Bronchial epithelial cell (primary cell): ENCODE data around the gene CTDSP2. TPM values are rescaled to one million over a fixed set of nuclear protein-coding genes. Genes with fewer than 3 reads are reported as not detected.

Source experiments
- DNase-seq: peaks from one replicate; pipeline ENCODE4 v3.0.0-alpha.2; 2010; ENCODE audit warnings: low read depth
- FAIRE-seq: peaks from 2 replicates; lab custom pipeline; 2011; peaks lifted over from hg19 to GRCh38; lab: Jason Lieb, UNC
- H3K27me3 ChIP-seq: 2 replicates; pipeline ENCODE4 v1.5.1; 2011; ENCODE audit warnings: low read length; ENCODE audit not compliant: control insufficient read depth, insufficient read depth
- H3K36me3 ChIP-seq: 2 replicates; pipeline ENCODE4 v1.5.1; 2011; ENCODE audit warnings: low read length; ENCODE audit not compliant: control insufficient read depth, insufficient read depth
- H3K4me3 ChIP-seq: 2 replicates; pipeline ENCODE4 v1.5.1; 2011; ENCODE audit warnings: mild to moderate bottlenecking, low read depth, low read length, control low read depth
- total RNA-seq: library from RNA; depleted of rRNA; stranded (reverse); fragments of >200 nt; gene quantifications from 2 replicates; pipeline ENCODE4 v1.2.1, GENCODE V29; 2014
- TF ChIP-seq, protein P1 (sequence below): IDR thresholded peaks from 2 replicates; pipeline ENCODE4 v1.5.1; 2011; ENCODE audit warnings: mild to moderate bottlenecking, moderate library complexity, low read length, control low read depth, inconsistent platforms; ENCODE audit not compliant: insufficient read depth, severe bottlenecking

Gene CTDSP2
- total RNA-seq, 1 donor from 2014 or later, result 36.3 TPM

DNA sequence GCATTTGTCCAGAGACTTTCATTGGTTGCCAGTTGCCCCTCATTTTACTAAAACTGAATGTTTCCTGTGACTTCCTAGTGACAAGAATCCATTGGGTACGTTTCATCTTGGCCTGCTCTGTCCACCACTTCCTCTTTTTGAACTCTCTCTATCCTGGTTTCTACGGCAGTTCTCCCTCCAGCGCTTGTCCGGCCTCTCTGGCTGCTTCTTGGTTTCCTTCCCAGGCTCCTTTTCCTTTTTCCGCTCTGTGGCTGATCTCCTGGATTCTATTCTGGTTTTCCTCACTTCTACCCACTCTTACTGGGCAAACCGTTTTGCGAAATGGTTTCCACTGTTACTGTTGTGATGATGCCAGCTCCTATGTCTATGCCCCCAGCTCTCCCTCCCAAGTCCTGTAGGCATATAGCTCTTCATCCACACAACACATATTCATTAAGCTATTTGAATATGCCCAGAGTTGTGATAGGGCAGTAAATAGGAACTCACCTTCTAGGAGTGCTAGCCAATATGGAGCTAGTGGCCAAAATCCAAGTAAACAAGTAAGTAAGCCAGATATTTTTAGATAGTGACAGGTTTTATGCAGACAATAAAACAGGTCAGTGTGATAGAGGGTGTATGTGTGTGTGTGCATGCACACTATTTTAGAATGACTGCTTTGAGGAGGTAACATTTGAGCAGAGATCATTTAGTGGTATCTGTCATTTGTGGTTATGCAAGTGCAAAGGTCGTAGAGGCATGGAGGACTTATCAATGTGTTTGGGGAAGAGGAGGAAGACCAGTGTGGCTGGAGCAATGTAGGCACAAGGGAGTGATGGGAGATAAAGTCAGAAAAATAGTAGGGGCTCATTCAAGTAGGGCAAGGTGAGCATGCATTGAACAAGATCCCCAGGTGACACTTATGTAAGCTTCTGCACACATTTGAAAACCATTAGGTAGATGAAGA is 27.9 kb upstream of the CTDSP2 start:
- no peak for FAIRE-seq
- no peak for DNase-seq
- Histone ChIP-seq H3K27me3 (no peaks in the 10 kb centered on the region), H3K36me3 (no peaks in the 10 kb centered on the region), H3K4me3 (no peak overlapping the region)
- TF ChIP-seq, protein P1, sequence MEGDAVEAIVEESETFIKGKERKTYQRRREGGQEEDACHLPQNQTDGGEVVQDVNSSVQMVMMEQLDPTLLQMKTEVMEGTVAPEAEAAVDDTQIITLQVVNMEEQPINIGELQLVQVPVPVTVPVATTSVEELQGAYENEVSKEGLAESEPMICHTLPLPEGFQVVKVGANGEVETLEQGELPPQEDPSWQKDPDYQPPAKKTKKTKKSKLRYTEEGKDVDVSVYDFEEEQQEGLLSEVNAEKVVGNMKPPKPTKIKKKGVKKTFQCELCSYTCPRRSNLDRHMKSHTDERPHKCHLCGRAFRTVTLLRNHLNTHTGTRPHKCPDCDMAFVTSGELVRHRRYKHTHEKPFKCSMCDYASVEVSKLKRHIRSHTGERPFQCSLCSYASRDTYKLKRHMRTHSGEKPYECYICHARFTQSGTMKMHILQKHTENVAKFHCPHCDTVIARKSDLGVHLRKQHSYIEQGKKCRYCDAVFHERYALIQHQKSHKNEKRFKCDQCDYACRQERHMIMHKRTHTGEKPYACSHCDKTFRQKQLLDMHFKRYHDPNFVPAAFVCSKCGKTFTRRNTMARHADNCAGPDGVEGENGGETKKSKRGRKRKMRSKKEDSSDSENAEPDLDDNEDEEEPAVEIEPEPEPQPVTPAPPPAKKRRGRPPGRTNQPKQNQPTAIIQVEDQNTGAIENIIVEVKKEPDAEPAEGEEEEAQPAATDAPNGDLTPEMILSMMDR, result no peak

DNA sequence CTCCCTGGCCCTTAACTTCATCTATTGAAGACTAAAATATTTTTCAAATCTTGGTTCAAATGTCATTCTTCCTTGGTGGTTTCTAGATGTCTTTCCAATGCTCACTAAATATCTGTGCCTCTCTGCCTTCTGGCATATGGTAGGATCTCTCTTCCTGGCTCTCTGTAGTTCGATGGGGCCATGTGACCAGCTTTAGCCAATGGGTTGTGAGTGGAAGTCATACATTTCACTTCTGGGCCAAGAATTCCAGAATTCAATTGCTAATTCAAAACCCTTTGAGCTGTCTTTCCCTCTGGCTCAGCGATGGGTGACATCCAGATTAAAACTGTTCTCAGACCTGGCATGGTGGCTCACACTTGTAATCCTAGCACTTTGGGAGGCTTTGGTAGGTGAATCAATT is 25.8 kb upstream of the CTDSP2 start:
- TF ChIP-seq, protein P1, result no peak
- DNase-seq (no peak), FAIRE-seq (no peak)
- Histone ChIP-seq H3K27me3 (no peaks in the 10 kb centered on the region), H3K36me3 (no peaks in the 10 kb centered on the region), H3K4me3 (no peak overlapping the region)

DNA sequence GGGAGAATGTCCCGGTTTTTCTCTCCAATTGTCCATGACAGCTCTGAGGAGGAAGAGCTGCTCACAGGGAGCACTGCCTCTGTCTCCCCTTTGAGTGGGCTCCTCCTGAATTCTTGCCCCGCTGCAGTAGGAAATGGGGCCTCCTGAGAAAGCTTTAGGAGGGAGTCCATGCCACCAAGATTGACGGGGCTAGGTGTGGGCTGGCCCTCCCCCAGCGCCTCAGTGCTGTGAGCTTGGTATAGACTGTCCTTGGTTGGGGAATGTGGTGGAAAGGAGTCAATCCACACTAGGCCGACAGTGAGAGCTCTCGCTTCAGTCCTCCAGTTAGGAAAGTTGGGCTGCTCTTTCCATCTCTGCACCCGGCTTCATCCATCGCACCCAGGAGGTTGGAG is 23.4 kb upstream of the CTDSP2 start:
- no peaks in the 10 kb centered on the region for H3K27me3 ChIP-seq
- no peak overlapping the region for H3K4me3 ChIP-seq
- DNase-seq, result no peak
- no peak for FAIRE-seq
- TF ChIP-seq, protein P1, result no peak
- H3K36me3 ChIP-seq, result no peaks in the 10 kb centered on the region

DNA sequence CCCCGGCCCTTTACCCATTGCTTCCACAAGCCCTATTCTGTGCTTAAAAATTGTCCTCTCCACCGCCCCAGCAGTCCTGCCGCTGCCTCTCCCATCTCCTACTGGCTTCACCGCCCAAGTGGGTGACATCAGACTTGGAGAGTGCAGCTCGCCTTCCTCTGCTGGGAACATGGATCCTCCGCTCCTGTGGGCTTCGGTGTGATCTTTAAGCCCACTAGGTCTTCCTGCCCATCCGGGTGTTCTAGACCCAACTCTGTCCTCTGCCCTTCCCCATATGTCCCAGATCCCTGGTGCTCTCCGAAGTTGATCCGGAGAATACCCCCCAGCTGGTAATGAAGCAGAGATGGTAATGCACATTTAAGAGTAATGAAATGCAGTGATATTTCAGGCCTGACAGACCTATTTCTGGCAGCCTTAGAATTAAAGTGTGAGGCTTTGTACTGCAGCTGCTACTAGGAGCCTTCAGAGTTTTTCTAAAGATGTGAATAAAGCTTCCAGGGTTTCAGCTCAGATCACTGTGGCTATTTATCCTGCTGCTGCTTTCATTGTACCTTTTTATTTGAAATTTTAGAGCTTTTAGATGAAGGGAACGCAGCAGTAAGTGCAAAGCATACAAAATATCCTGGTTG is 22.9 kb upstream of the CTDSP2 start:
- TF ChIP-seq, protein P1, result no peak
- FAIRE-seq (no peak), DNase-seq (no peak)
- Histone ChIP-seq H3K27me3 (no peaks in the 10 kb centered on the region), H3K4me3 (no peak overlapping the region), H3K36me3 (no peaks in the 10 kb centered on the region)

DNA sequence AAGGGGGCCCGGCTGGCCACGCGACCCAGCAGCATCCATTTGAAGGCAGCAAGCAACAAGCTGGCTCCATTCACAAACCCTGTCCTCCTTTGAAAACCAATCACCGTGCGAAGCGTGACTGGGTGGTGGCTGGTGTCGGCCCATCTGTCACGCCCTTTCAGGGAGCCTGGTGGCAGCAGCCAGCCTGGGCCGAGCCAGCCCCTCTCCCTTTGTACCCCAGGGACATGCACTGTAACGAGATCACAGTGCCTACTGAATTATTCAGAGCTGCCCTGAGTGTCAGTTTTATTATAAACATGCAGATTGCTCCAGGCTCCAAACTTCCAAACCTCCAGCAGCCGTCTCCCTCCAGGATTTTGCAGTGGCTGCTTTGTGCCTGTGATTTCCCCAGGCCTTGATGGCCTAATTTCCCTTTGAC is 22.3 kb upstream of the CTDSP2 start:
- no peaks in the 10 kb centered on the region for H3K27me3 ChIP-seq
- no peaks in the 10 kb centered on the region for H3K36me3 ChIP-seq
- DNase-seq, result no peak
- TF ChIP-seq, protein P1, result no peak
- no peak for FAIRE-seq
- H3K4me3 ChIP-seq, result no peak overlapping the region
